ENCODE results near the gene CHDH.

CHDH gene

GRCh38 chr3:53764026-53764775 lies 82.0 kb downstream of the CHDH start:
- DNase-seq (ENCODE audit: extremely low read depth in 1 of 2, low read depth in 1 of 2) = no peak

DNA sequence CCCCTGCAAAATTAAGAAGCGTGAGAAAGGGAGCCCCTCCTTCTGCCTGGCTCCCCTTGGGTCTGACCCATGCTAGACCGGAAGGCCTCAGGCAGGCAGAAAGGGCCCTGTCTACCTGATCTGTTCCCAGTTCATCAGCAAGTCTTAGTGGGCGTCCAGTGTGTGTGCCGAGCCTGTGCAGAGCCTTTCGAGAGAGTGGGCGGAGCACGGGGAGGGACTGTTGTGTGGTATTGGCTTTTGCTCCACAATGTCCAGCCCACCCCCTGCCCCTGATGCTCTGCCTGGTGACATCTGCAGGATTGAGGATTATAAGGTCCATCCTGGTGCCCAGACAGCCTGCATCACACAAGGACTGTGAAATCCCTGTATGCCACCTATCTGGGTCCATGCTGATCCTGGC lies 82.9 kb downstream of the CHDH start:
- DNase-seq (ENCODE audit: extremely low read depth in 1 of 2, low read depth in 1 of 2) = no peak

All from stimulated activated CD8-positive, alpha-beta memory T cell treated with anti-CD3 and anti-CD28 coated beads, Interleukin-7, amount 100 ng/mL, for 48 hours (primary cell).